ENCODE measurements around the gene VASH2. TPM values are rescaled to one million over a fixed set of nuclear protein-coding genes. Genes with fewer than 3 reads are reported as not detected.
"Not testable (repeated sequence)": the region's sequence is repeated elsewhere in the genome, so short reads cannot be mapped to it uniquely, and the experiment has no call there.

The VASH2 gene
- polyA plus RNA-seq, 1 experiment = 0.12 TPM

DNA sequence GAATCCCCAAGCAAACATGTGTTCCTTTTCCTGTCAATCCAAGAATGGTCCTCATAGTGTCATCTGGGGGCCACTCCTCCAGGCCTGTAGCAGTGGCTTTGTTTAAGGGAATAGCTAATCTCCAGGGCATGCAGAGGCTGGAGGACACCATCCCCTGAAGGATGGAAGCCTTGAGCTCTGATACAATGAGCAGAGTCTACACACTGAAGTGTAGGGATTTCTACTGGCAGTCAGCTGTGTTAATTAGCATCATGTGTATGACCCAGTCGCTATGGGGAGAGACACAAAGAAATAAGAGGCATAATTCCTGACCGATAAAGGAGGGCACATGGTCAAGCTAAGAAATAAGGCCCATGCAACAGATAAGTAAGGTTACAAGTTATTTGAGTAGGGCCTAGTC, 36.2 kb downstream of the VASH2 start:
- TF ChIP-seq CTCF (IDR thresholded peaks at IDR 0.05; ENCODE audit: insufficient read depth, low read depth, low read length) = no peak
- ChIA-PET POLR2A (interaction anchor here (0.6 kb wide), 1 partner anchor 150 kb away, joined by 4 read pairs; no protein-coding TSS in a partner anchor), CTCF (interaction anchor here (0.8 to 4.1 kb wide), 3 partner anchors 8 to 19 kb away, joined by 3 to 22 read pairs (median 3); no protein-coding TSS in a partner anchor)
- DNase-seq (ENCODE audit: low read depth) = no peak
- H3K36me3 ChIP-seq (ENCODE audit: control insufficient read depth, insufficient read depth, low read length) = no peaks in the 10 kb centered on the region
- no peak overlapping the region for H3K4me3 ChIP-seq (ENCODE audit: low read depth, low read length)
- peaks cover 1% of the 10 kb centered on the region for H3K27me3 ChIP-seq (ENCODE audit: control insufficient read depth, insufficient read depth, low read length)

- POLR2A ChIA-PET = no interaction called here
- DNase-seq (ENCODE audit: low read depth) = peak; percentile 16
- Histone ChIP-seq H3K4me3 (ENCODE audit: low read depth, low read length) (no peak overlapping the region), H3K36me3 (ENCODE audit: control insufficient read depth, insufficient read depth, low read length) (no peaks in the 10 kb centered on the region), H3K27me3 (ENCODE audit: control insufficient read depth, insufficient read depth, low read length) (peaks cover 1% of the 10 kb centered on the region)
- CTCF ChIA-PET = interaction anchor here (0.6 kb wide), 1 partner anchor 63 kb away, joined by 3 read pairs; no protein-coding TSS in a partner anchor
- no peak for TF ChIP-seq CTCF (IDR thresholded peaks at IDR 0.05; ENCODE audit: insufficient read depth, low read depth, low read length)
Observed at GRCh38 chr1:212987702-212988322, 37.5 kb downstream of the VASH2 start.

GRCh38 chr1:212990276-212990675, 39.9 kb downstream of the VASH2 start:
- no peaks in the 10 kb centered on the region for H3K36me3 ChIP-seq (ENCODE audit: control insufficient read depth, insufficient read depth, low read length)
- H3K4me3 ChIP-seq (ENCODE audit: low read depth, low read length) = no peak overlapping the region
- H3K27me3 ChIP-seq (ENCODE audit: control insufficient read depth, insufficient read depth, low read length) = no peaks in the 10 kb centered on the region
- TF ChIP-seq CTCF (IDR thresholded peaks at IDR 0.05; ENCODE audit: insufficient read depth, low read depth, low read length) = no peak
- no peak for DNase-seq (ENCODE audit: low read depth)
- ChIA-PET CTCF (interaction anchor here (0.6 kb wide), 2 partner anchors 199 to 274 kb away, joined by 3 to 4 read pairs; no protein-coding TSS in a partner anchor), POLR2A (interaction anchor here (0.5 kb wide), 1 partner anchor 275 kb away, joined by 3 read pairs; no protein-coding TSS in a partner anchor)

- DNase-seq (ENCODE audit: low read depth); H3K27me3 ChIP-seq (ENCODE audit: control insufficient read depth, insufficient read depth, low read length); H3K36me3 ChIP-seq (ENCODE audit: control insufficient read depth, insufficient read depth, low read length); H3K4me3 ChIP-seq (ENCODE audit: low read depth, low read length); POLR2A ChIA-PET: not testable (repeated sequence)
- CTCF ChIA-PET = interaction anchor here (0.6 to 3.6 kb wide), 8 partner anchors 9 to 714 kb away, joined by 3 to 22 read pairs (median 5); no protein-coding TSS in a partner anchor
Observed at GRCh38 chr1:212993960-212994359, 43.6 kb downstream of the VASH2 start.

GRCh38 chr1:212994926-212995325, 44.6 kb downstream of the VASH2 start:
- no peak for DNase-seq (ENCODE audit: low read depth)
- Histone ChIP-seq H3K4me3 (ENCODE audit: low read depth, low read length) (no peak overlapping the region), H3K36me3 (ENCODE audit: control insufficient read depth, insufficient read depth, low read length) (peaks cover 1% of the 10 kb centered on the region; the same call in 1 of the 2 replicates), H3K27me3 (ENCODE audit: control insufficient read depth, insufficient read depth, low read length) (no peaks in the 10 kb centered on the region)
- ChIA-PET CTCF (interaction anchor here (0.6 to 3.6 kb wide), 23 partner anchors 9 to 715 kb away, joined by 3 to 22 read pairs (median 4); partner anchors contain the start of genes NSL1 and TATDN3), POLR2A (no interaction called here)
- TF ChIP-seq CTCF (IDR thresholded peaks at IDR 0.05; ENCODE audit: insufficient read depth, low read depth, low read length) = no peak
